Ishikawa (cell line): ENCODE data around the gene C19orf38.

Experiments used
- CEBPB ChIP-seq: IDR thresholded peaks from 2 replicates; pipeline ENCODE4 v1.6.1; 2012
- CREB1 ChIP-seq: IDR thresholded peaks from 2 replicates; pipeline ENCODE4 v1.6.1; 2012; ENCODE audit warnings: low read depth
- EGR1 ChIP-seq: IDR thresholded peaks from 2 replicates; pipeline ENCODE4 v1.6.1; 2012
- EP300 ChIP-seq: IDR thresholded peaks from 2 replicates; pipeline ENCODE4 v1.6.1; 2012; ENCODE audit warnings: borderline replicate concordance
- FOXM1 ChIP-seq: IDR thresholded peaks from 2 replicates; pipeline ENCODE4 v1.6.1; 2012; ENCODE audit warnings: low read depth, borderline replicate concordance
- MAX ChIP-seq: IDR thresholded peaks from 2 replicates; pipeline ENCODE4 v1.6.1; 2012
- NFIC ChIP-seq: IDR thresholded peaks from 2 replicates; pipeline ENCODE4 v1.6.1; 2012
- RAD21 ChIP-seq: IDR thresholded peaks from 2 replicates; pipeline ENCODE4 v1.6.1; 2012; ENCODE audit warnings: low read depth
- REST ChIP-seq: IDR thresholded peaks from 2 replicates; pipeline ENCODE4 v1.6.1; 2012; ENCODE audit warnings: low read depth, mild to moderate bottlenecking
- TAF1 ChIP-seq: IDR thresholded peaks from 2 replicates; pipeline ENCODE4 v1.6.1; 2012; ENCODE audit warnings: low read depth, mild to moderate bottlenecking
- TCF12 ChIP-seq: IDR thresholded peaks from 2 replicates; pipeline ENCODE4 v1.6.1; 2012; ENCODE audit warnings: low read depth
- TEAD4 ChIP-seq: IDR thresholded peaks from 2 replicates; pipeline ENCODE4 v1.6.1; 2012
- USF1 ChIP-seq: IDR thresholded peaks from 2 replicates; pipeline ENCODE4 v1.6.1; 2012
- YY1 ChIP-seq: IDR thresholded peaks from 2 replicates; pipeline ENCODE4 v1.6.1; 2012; ENCODE audit warnings: low read depth
- ZBTB7A ChIP-seq: IDR thresholded peaks from 2 replicates; pipeline ENCODE4 v1.6.1; 2012; ENCODE audit warnings: low read depth

Gene C19orf38

GRCh38 chr19:10816691-10817090 lies 31.5 kb upstream of the C19orf38 start:
- no peak for TF ChIP-seq MAX
- no peak for TF ChIP-seq CREB1
- no peak for TF ChIP-seq EP300
- no peak for TF ChIP-seq CEBPB
- TF ChIP-seq TEAD4, result no peak
- no peak for TF ChIP-seq TCF12
- no peak for TF ChIP-seq REST
- TF ChIP-seq EGR1, result no peak
- TF ChIP-seq USF1, result no peak
- no peak for TF ChIP-seq NFIC
- TF ChIP-seq RAD21, result no peak
- no peak for TF ChIP-seq ZBTB7A
- TF ChIP-seq TAF1, result no peak
- TF ChIP-seq YY1, result no peak
- no peak for TF ChIP-seq FOXM1

- no peak for TF ChIP-seq EGR1
- TF ChIP-seq FOXM1, result no peak
- no peak for TF ChIP-seq CEBPB
- TF ChIP-seq RAD21, result no peak
- TF ChIP-seq REST, result no peak
- no peak for TF ChIP-seq USF1
- TF ChIP-seq TAF1, result no peak
- TF ChIP-seq MAX, result no peak
- TF ChIP-seq NFIC, result no peak
- no peak for TF ChIP-seq TCF12
- TF ChIP-seq CREB1, result no peak
- TF ChIP-seq TEAD4, result no peak
- TF ChIP-seq EP300, result no peak
- no peak for TF ChIP-seq YY1
Measured at GRCh38 chr19:10817291-10818038, 30.8 kb upstream of the C19orf38 start.

GRCh38 chr19:10818301-10819123 lies 29.7 kb upstream of the C19orf38 start:
- TF ChIP-seq EGR1 (no peak), FOXM1 (no peak)

GRCh38 chr19:10819124-10820060 lies 28.8 kb upstream of the C19orf38 start:
- no peak for TF ChIP-seq USF1
- no peak for TF ChIP-seq REST
- no peak for TF ChIP-seq CEBPB
- no peak for TF ChIP-seq TAF1
- no peak for TF ChIP-seq EP300
